22Rv1 (cell line): Measurements from ENCODE around the gene RILPL2.
"Not testable (repeated sequence)": the region's sequence is repeated elsewhere in the genome, so short reads cannot be mapped to it uniquely, and the experiment has no call there.

Experiments
- ZFX ChIP-seq: fragments of 450-650 bp; IDR thresholded peaks from 2 replicates; pipeline ENCODE4 v1.6.1; 2017; ENCODE audit warnings: antibody characterized with exemption, borderline replicate concordance
- TF ChIP-seq, protein P1 (sequence below): fragments of 450-650 bp; IDR thresholded peaks from 2 replicates; pipeline ENCODE4 v1.5.1; 2017; ENCODE audit warnings: mild to moderate bottlenecking

GRCh38 chr12:123407934-123408333 is 28.6 kb downstream of the RILPL2 start:
- TF ChIP-seq, protein P1, sequence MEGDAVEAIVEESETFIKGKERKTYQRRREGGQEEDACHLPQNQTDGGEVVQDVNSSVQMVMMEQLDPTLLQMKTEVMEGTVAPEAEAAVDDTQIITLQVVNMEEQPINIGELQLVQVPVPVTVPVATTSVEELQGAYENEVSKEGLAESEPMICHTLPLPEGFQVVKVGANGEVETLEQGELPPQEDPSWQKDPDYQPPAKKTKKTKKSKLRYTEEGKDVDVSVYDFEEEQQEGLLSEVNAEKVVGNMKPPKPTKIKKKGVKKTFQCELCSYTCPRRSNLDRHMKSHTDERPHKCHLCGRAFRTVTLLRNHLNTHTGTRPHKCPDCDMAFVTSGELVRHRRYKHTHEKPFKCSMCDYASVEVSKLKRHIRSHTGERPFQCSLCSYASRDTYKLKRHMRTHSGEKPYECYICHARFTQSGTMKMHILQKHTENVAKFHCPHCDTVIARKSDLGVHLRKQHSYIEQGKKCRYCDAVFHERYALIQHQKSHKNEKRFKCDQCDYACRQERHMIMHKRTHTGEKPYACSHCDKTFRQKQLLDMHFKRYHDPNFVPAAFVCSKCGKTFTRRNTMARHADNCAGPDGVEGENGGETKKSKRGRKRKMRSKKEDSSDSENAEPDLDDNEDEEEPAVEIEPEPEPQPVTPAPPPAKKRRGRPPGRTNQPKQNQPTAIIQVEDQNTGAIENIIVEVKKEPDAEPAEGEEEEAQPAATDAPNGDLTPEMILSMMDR, result not testable (repeated sequence)
- not testable (repeated sequence) for TF ChIP-seq ZFX
